ENCODE measurements around the gene PRR12. TPM values are rescaled to one million over a fixed set of nuclear protein-coding genes. Genes with fewer than 3 reads are reported as not detected.

The PRR12 gene
- total and polyA plus RNA-seq, 9 of the 15 experiments (the other 6 are each of a cell fraction or from before 2014, with no cell fraction given): 0.01 to 21.1 (median 0.98) TPM

DNA sequence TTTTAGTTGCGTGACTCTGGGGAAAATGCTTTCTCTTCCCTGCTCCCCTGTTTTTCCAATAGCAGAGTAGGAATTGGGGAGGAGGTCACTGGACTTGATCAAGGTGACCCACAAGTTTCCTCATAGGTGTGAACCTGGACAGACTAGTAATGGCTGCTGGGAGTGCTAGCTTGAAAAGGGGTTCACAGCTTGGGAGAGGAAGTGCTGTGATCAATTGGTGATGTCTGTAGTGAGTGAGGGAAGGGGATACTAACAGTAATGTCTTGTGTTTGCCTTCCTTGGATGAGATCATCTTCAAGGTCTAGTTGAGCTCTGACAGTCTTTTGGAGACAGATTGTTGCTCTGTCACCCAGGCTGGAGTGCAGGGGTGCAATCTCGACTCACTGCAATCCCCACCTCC is 76.5 kb downstream of the PRR12 start (continued):
- TF ChIP-seq CBFA2T2 (conservative IDR thresholded peaks at IDR 0.05): no peak
- TF ChIP-seq TARDBP (IDR thresholded peaks at IDR 0.05): no peak
- TF ChIP-seq, protein P1, sequence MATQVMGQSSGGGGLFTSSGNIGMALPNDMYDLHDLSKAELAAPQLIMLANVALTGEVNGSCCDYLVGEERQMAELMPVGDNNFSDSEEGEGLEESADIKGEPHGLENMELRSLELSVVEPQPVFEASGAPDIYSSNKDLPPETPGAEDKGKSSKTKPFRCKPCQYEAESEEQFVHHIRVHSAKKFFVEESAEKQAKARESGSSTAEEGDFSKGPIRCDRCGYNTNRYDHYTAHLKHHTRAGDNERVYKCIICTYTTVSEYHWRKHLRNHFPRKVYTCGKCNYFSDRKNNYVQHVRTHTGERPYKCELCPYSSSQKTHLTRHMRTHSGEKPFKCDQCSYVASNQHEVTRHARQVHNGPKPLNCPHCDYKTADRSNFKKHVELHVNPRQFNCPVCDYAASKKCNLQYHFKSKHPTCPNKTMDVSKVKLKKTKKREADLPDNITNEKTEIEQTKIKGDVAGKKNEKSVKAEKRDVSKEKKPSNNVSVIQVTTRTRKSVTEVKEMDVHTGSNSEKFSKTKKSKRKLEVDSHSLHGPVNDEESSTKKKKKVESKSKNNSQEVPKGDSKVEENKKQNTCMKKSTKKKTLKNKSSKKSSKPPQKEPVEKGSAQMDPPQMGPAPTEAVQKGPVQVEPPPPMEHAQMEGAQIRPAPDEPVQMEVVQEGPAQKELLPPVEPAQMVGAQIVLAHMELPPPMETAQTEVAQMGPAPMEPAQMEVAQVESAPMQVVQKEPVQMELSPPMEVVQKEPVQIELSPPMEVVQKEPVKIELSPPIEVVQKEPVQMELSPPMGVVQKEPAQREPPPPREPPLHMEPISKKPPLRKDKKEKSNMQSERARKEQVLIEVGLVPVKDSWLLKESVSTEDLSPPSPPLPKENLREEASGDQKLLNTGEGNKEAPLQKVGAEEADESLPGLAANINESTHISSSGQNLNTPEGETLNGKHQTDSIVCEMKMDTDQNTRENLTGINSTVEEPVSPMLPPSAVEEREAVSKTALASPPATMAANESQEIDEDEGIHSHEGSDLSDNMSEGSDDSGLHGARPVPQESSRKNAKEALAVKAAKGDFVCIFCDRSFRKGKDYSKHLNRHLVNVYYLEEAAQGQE (IDR thresholded peaks at IDR 0.05; ENCODE audit: borderline replicate concordance): peak; percentile 71
- TF ChIP-seq, protein P1 (CRISPR knock-in tag; IDR thresholded peaks at IDR 0.05; ENCODE audit: low read depth): no peak
- peak; percentile 98 for TF ChIP-seq ZBTB17 (CRISPR knock-in tag; IDR thresholded peaks at IDR 0.05)
- no peak for TF ChIP-seq ZNF668 (CRISPR knock-in tag; IDR thresholded peaks at IDR 0.05)
- TF ChIP-seq, protein P2, sequence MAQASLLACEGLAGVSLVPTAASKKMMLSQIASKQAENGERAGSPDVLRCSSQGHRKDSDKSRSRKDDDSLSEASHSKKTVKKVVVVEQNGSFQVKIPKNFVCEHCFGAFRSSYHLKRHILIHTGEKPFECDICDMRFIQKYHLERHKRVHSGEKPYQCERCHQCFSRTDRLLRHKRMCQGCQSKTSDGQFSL (CRISPR knock-in tag; IDR thresholded peaks at IDR 0.05): no peak
- TF ChIP-seq, protein P2 (tag; IDR thresholded peaks at IDR 0.05): no peak
- no peak for TF ChIP-seq ZNF12 (CRISPR knock-in tag; IDR thresholded peaks at IDR 0.05)
- TF ChIP-seq JUND (IDR thresholded peaks at IDR 0.05; ENCODE audit: borderline replicate concordance, low read depth, low read length): peak; percentile 83
- peak; percentile 66; the same call in 1 of the 3 replicates for TF ChIP-seq JUND (tag; IDR thresholded peaks at IDR 0.05; ENCODE audit: borderline replicate concordance, low read depth, low read length)
- no peak for TF ChIP-seq ZNF324 (CRISPR knock-in tag; IDR thresholded peaks at IDR 0.05)
- TF ChIP-seq, protein P3, sequence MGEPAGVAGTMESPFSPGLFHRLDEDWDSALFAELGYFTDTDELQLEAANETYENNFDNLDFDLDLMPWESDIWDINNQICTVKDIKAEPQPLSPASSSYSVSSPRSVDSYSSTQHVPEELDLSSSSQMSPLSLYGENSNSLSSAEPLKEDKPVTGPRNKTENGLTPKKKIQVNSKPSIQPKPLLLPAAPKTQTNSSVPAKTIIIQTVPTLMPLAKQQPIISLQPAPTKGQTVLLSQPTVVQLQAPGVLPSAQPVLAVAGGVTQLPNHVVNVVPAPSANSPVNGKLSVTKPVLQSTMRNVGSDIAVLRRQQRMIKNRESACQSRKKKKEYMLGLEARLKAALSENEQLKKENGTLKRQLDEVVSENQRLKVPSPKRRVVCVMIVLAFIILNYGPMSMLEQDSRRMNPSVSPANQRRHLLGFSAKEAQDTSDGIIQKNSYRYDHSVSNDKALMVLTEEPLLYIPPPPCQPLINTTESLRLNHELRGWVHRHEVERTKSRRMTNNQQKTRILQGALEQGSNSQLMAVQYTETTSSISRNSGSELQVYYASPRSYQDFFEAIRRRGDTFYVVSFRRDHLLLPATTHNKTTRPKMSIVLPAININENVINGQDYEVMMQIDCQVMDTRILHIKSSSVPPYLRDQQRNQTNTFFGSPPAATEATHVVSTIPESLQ (CRISPR knock-in tag; IDR thresholded peaks at IDR 0.05): no peak
- TF ChIP-seq, protein P4, sequence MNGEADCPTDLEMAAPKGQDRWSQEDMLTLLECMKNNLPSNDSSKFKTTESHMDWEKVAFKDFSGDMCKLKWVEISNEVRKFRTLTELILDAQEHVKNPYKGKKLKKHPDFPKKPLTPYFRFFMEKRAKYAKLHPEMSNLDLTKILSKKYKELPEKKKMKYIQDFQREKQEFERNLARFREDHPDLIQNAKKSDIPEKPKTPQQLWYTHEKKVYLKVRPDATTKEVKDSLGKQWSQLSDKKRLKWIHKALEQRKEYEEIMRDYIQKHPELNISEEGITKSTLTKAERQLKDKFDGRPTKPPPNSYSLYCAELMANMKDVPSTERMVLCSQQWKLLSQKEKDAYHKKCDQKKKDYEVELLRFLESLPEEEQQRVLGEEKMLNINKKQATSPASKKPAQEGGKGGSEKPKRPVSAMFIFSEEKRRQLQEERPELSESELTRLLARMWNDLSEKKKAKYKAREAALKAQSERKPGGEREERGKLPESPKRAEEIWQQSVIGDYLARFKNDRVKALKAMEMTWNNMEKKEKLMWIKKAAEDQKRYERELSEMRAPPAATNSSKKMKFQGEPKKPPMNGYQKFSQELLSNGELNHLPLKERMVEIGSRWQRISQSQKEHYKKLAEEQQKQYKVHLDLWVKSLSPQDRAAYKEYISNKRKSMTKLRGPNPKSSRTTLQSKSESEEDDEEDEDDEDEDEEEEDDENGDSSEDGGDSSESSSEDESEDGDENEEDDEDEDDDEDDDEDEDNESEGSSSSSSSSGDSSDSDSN (IDR thresholded peaks at IDR 0.05; ENCODE audit: borderline replicate concordance in 1 of 2, low read depth in 2 of 2, low read length in 2 of 2): no peak

Measured in K562 (cell line).